GM12891 (cell line): Measurements from ENCODE around the gene ACSS3.

Experiments used
- POLR2A ChIP-seq: IDR thresholded peaks from 2 replicates; pipeline ENCODE4 v1.6.1; 2011; ENCODE audit warnings: low read depth, low read length, control low read depth
- POLR2AphosphoS5 ChIP-seq: IDR thresholded peaks from 2 replicates; pipeline ENCODE4 v1.6.1; 2011; ENCODE audit warnings: low read depth, low read length, control low read depth
- TAF1 ChIP-seq: IDR thresholded peaks from 2 replicates; pipeline ENCODE4 v1.6.1; 2011; ENCODE audit warnings: low read depth, low read length, control low read depth

- no peak for TF ChIP-seq TAF1
- no peak for TF ChIP-seq POLR2A
- no peak for TF ChIP-seq POLR2AphosphoS5
Observed at GRCh38 chr12:81095501-81096232, 17.8 kb downstream of the ACSS3 start.
